Ovary (tissue), 9 donors: ENCODE data around the gene PCDHGA1. TPM values are rescaled to one million over a fixed set of nuclear protein-coding genes. Genes with fewer than 3 reads are reported as not detected.
A peak's percentile ranks its signal among the peaks of the same experiment; 100 is the strongest.

ENCODE experiments used
- DNase-seq, 5 donors: peaks; one replicate each; pipeline ENCODE4 v3.0.0-alpha.2; 2019 to 2020
- H3K27ac ChIP-seq, 2 donors: fragments of 200-600 bp; one replicate each; pipeline versions ENCODE4 v1.5.1 to v1.8.0; 2019 to 2022
- H3K27me3 ChIP-seq: fragments of 200-600 bp; one replicate; pipeline ENCODE4 v1.8.0; 2022
- H3K36me3 ChIP-seq: fragments of 200-600 bp; sonication (generic); one replicate; pipeline ENCODE4 v1.5.1; 2019
- H3K4me1 ChIP-seq: one replicate; pipeline ENCODE4 v1.8.1; 2013; ENCODE audit warnings: mild to moderate bottlenecking, moderate library complexity; ENCODE audit not compliant: insufficient read depth
- H3K4me3 ChIP-seq: fragments of 200-600 bp; sonication (generic); one replicate; pipeline ENCODE4 v1.5.1; 2017
- H3K9me3 ChIP-seq, 2 donors: fragments of 200-600 bp in 1 of 2; sonication (generic) in 1 of 2; one replicate each; pipeline versions ENCODE4 v1.5.1 to v1.8.1; 2013 to 2019; ENCODE audit warnings: mild to moderate bottlenecking in 1 of 2, moderate library complexity in 1 of 2
- EP300 ChIP-seq: sonication (generic); formaldehyde crosslinking; IDR thresholded peaks from one replicate; pipeline ENCODE4 v1.6.1; 2017; ENCODE audit warnings: antibody characterized with exemption
- POLR2A ChIP-seq: fragments of 450-650 bp; IDR thresholded peaks from one replicate; pipeline ENCODE4 v1.6.1; 2017; ENCODE audit warnings: antibody characterized with exemption, mild to moderate bottlenecking, moderate library complexity
- WGBS, 3 donors: extraction: QIAGEN DNeasy Blood & Tissue Kit in 1 of 3; methylation state at CpG; one replicate each; pipeline versions ENCODE4 v1.1.5 to v1.1.7; 2013 to 2017; 5-methylcytosine and 5-hydroxymethylcytosine counted together
- intact Hi-C, 4 donors: fragments of 100-400 bp; cut with DNase I; formaldehyde crosslinking; loops; one replicate each; pipeline versions ENCODE4 v1.11.0 to v1.15.1; 2022 to 2023
- polyA plus RNA-seq, 2 donors: library from polyadenylated mRNA; stranded (reverse); fragments of 200-250 nt in 1 of 2; fragments of 350-450 nt in 1 of 2; fragmentation: Illumina TruSeq in 1 of 2; extraction: RNeasy Lipid Tissue Mini Kit (QIAGEN cat#74804) in 1 of 2; gene quantifications; one replicate each; pipeline ENCODE4 v1.2.3, GENCODE V29; 2013 to 2014
- total RNA-seq, 7 donors: library from RNA; depleted of rRNA in 2 of 7; stranded (reverse); fragments of >200 nt in 2 of 7; fragmentation: NEBNext Ultra II Directional in 3 of 7; extraction: Animal tissue kit (Norgen Biotek cat#: 25700) in 3 of 7; gene quantifications; one replicate each; pipeline versions ENCODE4 v1.1.0 to v1.2.4, GENCODE V29; 2016 to 2023
- TF ChIP-seq, protein P1 (sequence below), 3 donors: fragments of 450-650 bp in 2 of 3; fragments of 200-600 bp in 1 of 3; IDR thresholded peaks; one replicate each; pipeline versions ENCODE4 v1.5.1 to v1.8.0; 2016 to 2022; ENCODE audit warnings: antibody characterized with exemption in 3 of 3, mild to moderate bottlenecking in 1 of 3
- donor health status: DM: no; HTN: no; CAD: no; lungs with moderate emphysema.
- donor health status: DM: no; HTN: no; CAD: no.
- donor health status: Bipolar disorder and iron deficiency.
- donor health status: DM: yes; HTN: yes; CAD: no.
- donor health status: DM: no; HTN: no; CAD: no.
- donor health status: DM: yes; HTN: yes; CAD: no.

PCDHGA1 gene
- total and polyA plus RNA-seq, 9 donors, result 0.29 to 2.8 (median 0.94) TPM

DNA sequence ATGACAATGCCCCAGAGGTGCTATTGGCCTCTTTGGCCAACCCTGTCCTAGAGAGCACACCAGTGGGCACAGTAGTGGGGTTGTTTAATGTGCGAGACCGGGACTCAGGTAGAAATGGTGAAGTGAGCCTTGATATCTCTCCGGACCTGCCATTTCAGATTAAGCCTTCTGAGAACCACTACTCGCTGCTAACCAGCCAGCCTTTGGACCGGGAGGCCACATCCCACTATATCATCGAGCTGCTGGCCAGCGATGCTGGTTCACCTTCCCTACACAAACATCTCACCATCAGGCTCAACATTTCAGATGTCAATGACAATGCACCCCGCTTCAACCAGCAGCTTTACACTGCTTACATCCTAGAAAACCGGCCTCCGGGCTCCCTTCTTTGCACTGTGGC is 160.0 kb downstream of the PCDHGA1 start:
- intact Hi-C loops, result no loop called here
- peaks cover 4% of the 10 kb centered on the region for H3K4me1 ChIP-seq

DNA sequence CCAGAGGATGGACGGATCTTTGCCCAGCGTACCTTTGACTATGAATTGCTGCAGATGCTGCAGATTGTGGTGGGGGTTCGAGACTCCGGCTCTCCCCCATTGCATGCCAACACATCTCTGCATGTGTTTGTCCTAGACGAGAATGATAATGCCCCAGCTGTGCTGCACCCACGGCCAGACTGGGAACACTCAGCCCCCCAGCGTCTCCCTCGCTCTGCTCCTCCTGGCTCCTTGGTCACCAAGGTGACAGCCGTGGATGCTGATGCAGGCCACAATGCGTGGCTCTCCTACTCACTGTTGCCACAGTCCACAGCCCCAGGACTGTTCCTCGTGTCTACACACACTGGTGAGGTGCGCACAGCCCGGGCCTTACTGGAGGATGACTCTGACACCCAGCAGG is 160.5 kb downstream of the PCDHGA1 start:
- no peaks in the 10 kb centered on the region for H3K36me3 ChIP-seq
- intact Hi-C loops, result no loop called here
- no peaks in the 10 kb centered on the region for H3K27me3 ChIP-seq
- H3K4me3 ChIP-seq, result no peak overlapping the region
- H3K4me1 ChIP-seq, result peaks cover 4% of the 10 kb centered on the region
- DNase-seq, result no peak
- TF ChIP-seq, protein P1, sequence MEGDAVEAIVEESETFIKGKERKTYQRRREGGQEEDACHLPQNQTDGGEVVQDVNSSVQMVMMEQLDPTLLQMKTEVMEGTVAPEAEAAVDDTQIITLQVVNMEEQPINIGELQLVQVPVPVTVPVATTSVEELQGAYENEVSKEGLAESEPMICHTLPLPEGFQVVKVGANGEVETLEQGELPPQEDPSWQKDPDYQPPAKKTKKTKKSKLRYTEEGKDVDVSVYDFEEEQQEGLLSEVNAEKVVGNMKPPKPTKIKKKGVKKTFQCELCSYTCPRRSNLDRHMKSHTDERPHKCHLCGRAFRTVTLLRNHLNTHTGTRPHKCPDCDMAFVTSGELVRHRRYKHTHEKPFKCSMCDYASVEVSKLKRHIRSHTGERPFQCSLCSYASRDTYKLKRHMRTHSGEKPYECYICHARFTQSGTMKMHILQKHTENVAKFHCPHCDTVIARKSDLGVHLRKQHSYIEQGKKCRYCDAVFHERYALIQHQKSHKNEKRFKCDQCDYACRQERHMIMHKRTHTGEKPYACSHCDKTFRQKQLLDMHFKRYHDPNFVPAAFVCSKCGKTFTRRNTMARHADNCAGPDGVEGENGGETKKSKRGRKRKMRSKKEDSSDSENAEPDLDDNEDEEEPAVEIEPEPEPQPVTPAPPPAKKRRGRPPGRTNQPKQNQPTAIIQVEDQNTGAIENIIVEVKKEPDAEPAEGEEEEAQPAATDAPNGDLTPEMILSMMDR (IDR thresholded peaks at IDR 0.05), result no peak
- TF ChIP-seq POLR2A, result no peak
- TF ChIP-seq EP300, result no peak
- no peak overlapping the region for H3K27ac ChIP-seq
- H3K9me3 ChIP-seq, result no peaks in the 10 kb centered on the region
- 88 to 94% (median 89%) methylated on average over 13 of the region's 13 CpGs for whole genome bisulfite sequencing, 3 donors

More for the DNA sequence above, 160.0 kb downstream of the PCDHGA1 start:
- TF ChIP-seq POLR2A (no peak), EP300 (no peak)
- TF ChIP-seq, protein P1 (IDR thresholded peaks at IDR 0.05), result no peak
- no peak overlapping the region for H3K27ac ChIP-seq
- no peak overlapping the region for H3K4me3 ChIP-seq
- H3K36me3 ChIP-seq, result no peaks in the 10 kb centered on the region
- 89 to 96% (median 95%) methylated on average over 10 of the region's 10 CpGs for WGBS, 3 donors
- no peaks in the 10 kb centered on the region for H3K27me3 ChIP-seq
- H3K9me3 ChIP-seq, result no peaks in the 10 kb centered on the region
- peak in 1 of 5 donors; percentile 6 for DNase-seq

DNA sequence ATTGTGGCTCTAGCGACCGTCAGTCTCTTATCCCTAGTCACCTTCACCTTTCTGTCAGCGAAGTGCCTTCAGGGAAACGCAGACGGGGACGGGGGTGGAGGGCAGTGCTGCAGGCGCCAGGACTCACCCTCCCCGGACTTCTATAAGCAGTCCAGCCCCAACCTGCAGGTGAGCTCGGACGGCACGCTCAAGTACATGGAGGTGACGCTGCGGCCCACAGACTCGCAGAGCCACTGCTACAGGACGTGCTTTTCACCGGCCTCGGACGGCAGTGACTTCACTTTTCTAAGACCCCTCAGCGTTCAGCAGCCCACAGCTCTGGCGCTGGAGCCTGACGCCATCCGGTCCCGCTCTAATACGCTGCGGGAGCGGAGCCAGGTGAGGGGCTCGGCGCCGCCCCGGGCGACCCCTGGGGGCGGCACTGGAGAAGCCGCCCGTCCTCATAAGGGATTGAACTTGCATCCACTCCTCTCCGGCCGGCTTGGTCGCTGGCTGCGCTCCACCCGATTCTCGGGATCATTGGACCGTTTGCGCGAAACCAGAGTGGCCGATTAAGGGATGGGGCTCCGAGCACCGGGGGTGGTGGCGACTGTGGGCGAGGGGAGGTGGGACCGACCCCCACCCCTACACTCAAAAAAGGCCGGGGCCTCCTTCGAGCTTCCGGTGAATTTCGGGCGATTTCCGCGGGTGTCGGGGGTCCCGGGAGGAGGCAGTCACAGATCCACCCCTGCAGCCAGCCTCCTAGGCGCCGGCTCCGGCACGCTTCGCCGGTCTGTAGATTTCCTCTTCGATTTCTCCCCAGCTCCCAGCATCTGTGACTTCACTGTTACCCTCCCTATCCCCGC is 161.2 kb downstream of the PCDHGA1 start:
- H3K27me3 ChIP-seq, result no peaks in the 10 kb centered on the region
- no peak for TF ChIP-seq POLR2A
- TF ChIP-seq EP300, result no peak
- TF ChIP-seq, protein P1 (IDR thresholded peaks at IDR 0.05), result no peak
- no peak overlapping the region for H3K4me3 ChIP-seq
- H3K4me1 ChIP-seq, result peaks cover 4% of the 10 kb centered on the region
- no peak for DNase-seq
- WGBS, 3 donors, result 77 to 82% (median 80%) methylated on average over 62 to 66 of the region's 66 CpGs
- H3K27ac ChIP-seq, result no peak overlapping the region
- no peaks in the 10 kb centered on the region for H3K9me3 ChIP-seq
- intact Hi-C loops, result no loop called here
- H3K36me3 ChIP-seq, result no peaks in the 10 kb centered on the region

DNA sequence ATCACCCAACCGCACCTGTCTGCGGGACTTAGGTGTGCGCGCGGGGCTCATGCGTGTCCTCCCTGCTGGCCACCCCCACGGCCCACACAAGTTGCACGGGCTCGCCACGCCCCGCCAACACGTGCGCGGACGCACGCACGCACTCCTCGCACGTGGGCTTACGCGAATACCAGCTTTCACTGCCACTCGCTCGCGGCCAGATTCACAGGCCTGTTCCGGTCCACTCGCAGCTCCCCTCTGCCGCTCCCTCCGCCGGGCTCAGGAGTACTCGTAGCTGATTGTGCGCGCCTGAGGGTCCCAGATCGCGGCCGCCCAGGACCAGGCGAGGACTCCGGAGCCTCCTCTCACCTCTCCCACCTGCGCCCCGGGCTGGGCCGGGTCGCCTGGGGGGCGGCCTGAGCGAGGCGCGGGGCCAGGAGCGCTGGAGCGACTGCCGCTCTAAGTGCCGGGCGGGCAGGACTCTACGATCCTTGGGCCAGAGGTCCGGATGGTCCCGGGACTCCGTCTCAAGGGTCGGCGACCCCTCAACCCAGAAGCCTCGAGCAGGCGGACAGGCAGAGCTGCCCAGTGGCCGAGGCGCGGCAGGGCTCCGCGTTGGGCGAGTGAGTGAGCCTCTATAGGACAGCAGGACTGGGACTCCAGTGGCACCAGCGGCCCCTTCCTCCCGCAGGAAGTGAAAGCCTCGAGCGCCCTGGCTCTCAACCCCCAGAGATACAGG is 162.0 kb downstream of the PCDHGA1 start:
- 82 to 86% (median 86%) methylated on average over 63 to 68 of the region's 68 CpGs for WGBS, 3 donors
- Histone ChIP-seq H3K36me3 (no peaks in the 10 kb centered on the region), H3K27ac (no peak overlapping the region), H3K27me3 (no peaks in the 10 kb centered on the region), H3K4me3 (no peak overlapping the region), H3K9me3 (no peaks in the 10 kb centered on the region), H3K4me1 (peaks cover 4% of the 10 kb centered on the region)
- no peak for TF ChIP-seq EP300
- TF ChIP-seq, protein P1 (IDR thresholded peaks at IDR 0.05), result no peak
- TF ChIP-seq POLR2A, result no peak
- intact Hi-C loops, result no loop called here
- no peak for DNase-seq
